Esophagus squamous epithelium (tissue), 5 donors: ENCODE measurements around the gene ZBTB25. TPM values are rescaled to one million over a fixed set of nuclear protein-coding genes. Genes with fewer than 3 reads are reported as not detected.
A peak's percentile ranks its signal among the peaks of the same experiment; 100 is the strongest.

Experiments used
- DNase-seq: peaks from one replicate; lab custom pipeline; 2025; lab: John Stamatoyannopoulos, UW
- H3K27ac ChIP-seq, 4 donors: fragments of 200-600 bp; sonication (generic); one replicate each; pipeline ENCODE4 v1.5.1; 2016 to 2019; ENCODE audit warnings: mild to moderate bottlenecking in 1 of 4
- H3K27me3 ChIP-seq, 4 donors: fragments of 200-600 bp; sonication (generic); 1 replicate in 3 of 4; 2 replicates in 1 of 4; pipeline versions ENCODE4 v1.5.1 to v1.6.0; 2017 to 2021; ENCODE audit warnings: antibody characterized with exemption in 1 of 4
- H3K36me3 ChIP-seq, 3 donors: fragments of 200-600 bp; sonication (generic); one replicate each; pipeline ENCODE4 v1.5.1; 2016 to 2019
- H3K4me1 ChIP-seq, 3 donors: fragments of 200-600 bp; sonication (generic); one replicate each; pipeline ENCODE4 v1.5.1; 2017 to 2019
- H3K4me3 ChIP-seq, 4 donors: fragments of 200-600 bp; sonication (generic); 1 replicate in 3 of 4; 2 replicates in 1 of 4; pipeline ENCODE4 v1.5.1; 2016 to 2019; ENCODE audit warnings: mild to moderate bottlenecking in 2 of 4, moderate library complexity in 1 of 4
- H3K9me3 ChIP-seq, 3 donors: fragments of 200-600 bp; sonication (generic); one replicate each; pipeline ENCODE4 v1.5.1; 2016 to 2019
- CTCF ChIP-seq, 6 experiments: fragments of 450-650 bp in 4 of 6; fragments of 200-600 bp in 2 of 6; sonication (generic) in 2 of 6; IDR thresholded peaks; one replicate each; pipeline ENCODE4 v1.5.1; 2016 to 2019; ENCODE audit warnings: antibody characterized with exemption in 6 of 6, mild to moderate bottlenecking in 4 of 6, moderate library complexity in 4 of 6
- POLR2A ChIP-seq, 4 donors: fragments of 450-650 bp; IDR thresholded peaks; one replicate each; pipeline ENCODE4 v1.6.1; 2017; ENCODE audit warnings: antibody characterized with exemption in 4 of 4, mild to moderate bottlenecking in 4 of 4, moderate library complexity in 3 of 4
- WGBS, 2 donors: methylation state at CpG; one replicate each; pipeline ENCODE4 v1.1.5; 2018; 5-methylcytosine and 5-hydroxymethylcytosine counted together
- intact Hi-C: fragments of 100-400 bp; cut with DNase I; formaldehyde crosslinking; loops from one replicate; pipeline ENCODE4 v1.15.0; 2022
- total RNA-seq, 4 donors: library from RNA; depleted of rRNA; stranded (reverse); fragments of >200 nt; gene quantifications; one replicate each; pipeline ENCODE4 v1.1.0, GENCODE V29; 2016
- donor health status: DM: yes; HTN: yes; CAD: no.

Gene ZBTB25
- 1 to 10 TPM; 2.4 to 8.0 (median 3.1) TPM for total RNA-seq

DNA sequence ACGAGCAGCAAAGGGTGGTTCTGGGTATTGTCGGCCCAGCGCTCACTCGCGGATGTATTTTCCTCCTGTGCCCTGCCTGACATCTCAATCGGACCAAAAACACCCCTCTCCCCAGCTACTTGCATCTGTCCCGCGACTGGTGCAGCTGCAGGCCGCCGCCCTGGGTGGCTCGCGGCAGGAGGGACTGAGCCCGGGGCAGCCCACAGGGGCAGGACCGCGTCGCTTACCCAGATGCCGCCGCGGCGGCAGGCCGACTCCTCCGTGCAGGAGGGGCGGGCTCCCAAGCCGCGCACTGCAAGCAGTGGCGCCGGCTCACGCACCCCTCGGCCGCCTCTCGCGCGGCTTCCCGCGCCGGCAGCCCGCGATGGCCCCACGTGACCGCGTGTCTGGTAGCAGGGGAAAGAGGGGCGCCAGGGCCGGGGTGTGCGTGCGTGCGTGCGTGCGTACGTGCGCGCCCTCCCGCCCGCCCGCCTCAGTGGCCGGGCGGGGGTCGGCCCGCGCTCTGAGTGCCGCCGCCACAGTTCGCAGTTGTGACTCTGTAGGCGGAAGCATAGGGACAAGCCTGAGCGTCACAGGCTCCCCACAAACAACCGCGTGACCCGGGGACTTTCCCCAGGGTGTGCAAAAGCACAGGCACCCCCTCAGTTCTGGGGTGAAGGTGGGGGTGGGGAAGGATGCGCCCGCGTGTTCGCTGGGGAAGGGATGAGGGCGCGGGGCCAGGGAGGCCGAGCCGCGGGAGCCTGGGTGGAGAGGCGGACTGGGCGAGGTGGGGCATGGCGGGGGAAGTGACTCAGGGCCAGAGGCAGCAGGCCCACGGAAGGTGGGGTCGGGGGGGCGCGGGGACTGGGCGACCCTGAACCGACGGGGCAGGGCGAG, at the start of gene ZBTB25:
Gene ZBTB25, minus strand, starts transcription at position 405 of the 876 bp plus-strand sequence. CDS start 13,305 bp downstream, outside the sequence.
- Histone ChIP-seq H3K27ac (peak within 1 kb of the TSS; percentile 99 to 100 (median 100)), H3K9me3 (no peaks in the 10 kb centered on the region), H3K36me3 (no peaks in the 10 kb centered on the region), H3K4me3 (peak within 1 kb of the TSS; percentile 85 to 96 (median 92)), H3K4me1 (peaks cover 44 to 71% (median 53%) of the 10 kb centered on the region in 3 donors), H3K27me3 (no peaks in the 10 kb centered on the region)
- intact Hi-C loops: no loop called here
- DNase-seq: peak; percentile 92
- TF ChIP-seq CTCF (IDR thresholded peaks at IDR 0.05): peak in 1 of 6 experiments; percentile 3
- peak in 3 of 4 donors; percentile 18 to 95 (median 90) for TF ChIP-seq POLR2A (IDR thresholded peaks at IDR 0.05)
- WGBS, 2 donors: 0% methylated on average over 2 to 5 of the region's 87 CpGs

- Histone ChIP-seq H3K4me1 (peaks cover 8 to 22% (median 9%) of the 10 kb centered on the region in 3 donors), H3K9me3 (no peaks in the 10 kb centered on the region), H3K27me3 (peaks cover 0 to 7% (median 0%) of the 10 kb centered on the region in 4 donors), H3K36me3 (no peaks in the 10 kb centered on the region), H3K27ac (peak overlapping the region in 2 of 4 donors; percentile 73 to 84), H3K4me3 (peak overlapping the region in 1 of 4 donors; percentile 50)
- 48 to 59% methylated on average over 7 of the region's 7 CpGs for WGBS, 2 donors
- intact Hi-C loops: no loop called here
- DNase-seq: no peak
- TF ChIP-seq CTCF (IDR thresholded peaks at IDR 0.05) (no peak), POLR2A (IDR thresholded peaks at IDR 0.05) (no peak)
Measured at GRCh38 chr14:64550621-64551333, 47.1 kb upstream of the ZBTB25 start.

DNA sequence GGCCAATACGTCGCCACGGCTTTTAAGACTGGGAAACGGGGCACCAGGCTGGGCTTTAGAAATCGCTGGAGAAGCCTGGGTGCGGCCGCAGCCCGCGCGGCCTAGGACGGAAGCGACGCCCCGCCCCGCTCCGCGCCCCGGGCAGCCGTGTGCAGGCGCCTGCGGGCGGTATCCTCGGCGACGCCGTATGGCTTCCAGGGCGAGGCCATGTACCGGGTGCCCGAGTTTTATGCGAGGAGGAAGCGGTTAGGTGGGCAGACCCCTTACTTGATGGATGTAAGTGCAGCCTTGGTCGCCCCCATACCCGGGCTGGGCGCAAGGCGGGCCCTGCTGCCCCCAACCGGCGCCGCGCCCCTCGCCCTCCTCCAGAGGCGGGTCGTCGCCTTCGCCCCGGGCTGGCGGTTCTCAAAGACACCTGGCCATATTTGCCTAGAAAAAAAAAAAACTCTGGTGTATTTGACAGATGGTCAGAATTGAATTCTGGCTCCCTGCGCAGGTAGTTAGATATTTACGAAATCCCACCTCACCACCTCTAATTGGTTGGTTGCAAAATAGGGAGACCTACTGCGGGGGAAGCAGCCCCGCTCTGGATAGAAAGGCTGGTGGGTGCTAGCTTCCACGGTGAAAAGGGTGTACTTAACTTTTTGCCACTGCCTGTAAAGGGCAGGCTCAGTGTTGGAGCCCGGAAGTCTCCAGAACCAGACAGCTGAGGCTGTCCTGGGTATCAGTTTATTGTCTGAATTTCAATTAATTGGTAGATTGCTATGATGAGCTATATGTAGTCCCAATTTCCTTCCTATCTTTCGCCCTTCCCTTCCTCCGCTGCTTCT, 46.4 kb upstream of the ZBTB25 start, which contains the start of gene PPP1R36:
Gene PPP1R36, plus strand, starts transcription at position 171 of the 830 bp plus-strand sequence. Its CDS starts 37 bp downstream, at position 208.
- 20 to 42% methylated on average over 8 of the region's 54 CpGs for WGBS, 2 donors
- no peaks in the 10 kb centered on the region for H3K36me3 ChIP-seq
- H3K4me3 ChIP-seq: peak within 1 kb of the TSS; percentile 17 to 65 (median 49)
- H3K27ac ChIP-seq: peak within 1 kb of the TSS in 3 of 4 donors; percentile 40 to 84 (median 73)
- peaks cover 8 to 22% (median 9%) of the 10 kb centered on the region in 3 donors for H3K4me1 ChIP-seq
- intact Hi-C loops: no loop called here
- H3K9me3 ChIP-seq: no peaks in the 10 kb centered on the region
- TF ChIP-seq POLR2A (IDR thresholded peaks at IDR 0.05): no peak
- peak in 1 of 6 experiments; percentile 3 for TF ChIP-seq CTCF (IDR thresholded peaks at IDR 0.05)
- no peak for DNase-seq
- H3K27me3 ChIP-seq: peaks cover 0 to 7% (median 0%) of the 10 kb centered on the region in 4 donors

- no peak overlapping the region for H3K4me3 ChIP-seq
Measured at GRCh38 chr14:64549016-64549415, 45.4 kb upstream of the ZBTB25 start.

More at GRCh38 chr14:64549016-64549415, 45.4 kb upstream of the ZBTB25 start:
- intact Hi-C loops: no loop called here
- TF ChIP-seq POLR2A (IDR thresholded peaks at IDR 0.05) (no peak), CTCF (IDR thresholded peaks at IDR 0.05) (no peak)
- DNase-seq: no peak
- H3K27ac ChIP-seq: peak overlapping the region in 2 of 4 donors; percentile 73 to 84
- H3K36me3 ChIP-seq: no peaks in the 10 kb centered on the region
- 41 to 67% methylated on average over 1 of the region's 1 CpG for WGBS, 2 donors
- no peaks in the 10 kb centered on the region for H3K9me3 ChIP-seq
- H3K4me1 ChIP-seq: peaks cover 8 to 30% (median 9%) of the 10 kb centered on the region in 3 donors
- H3K27me3 ChIP-seq: peaks cover 0 to 7% (median 0%) of the 10 kb centered on the region in 4 donors
